Naive thymus-derived CD8-positive, alpha-beta T cell (primary cell): ENCODE data around the gene STAU1. TPM values are rescaled to one million over a fixed set of nuclear protein-coding genes. Genes with fewer than 3 reads are reported as not detected.
"Not testable (repeated sequence)": the region's sequence is repeated elsewhere in the genome, so short reads cannot be mapped to it uniquely, and the experiment has no call there.

Source experiments
- ATAC-seq, 2 donors: fragments of 150-1000 bp; cut with Tn5 transposase in 1 of 2; sonication (Bioruptor Pico), chemical (Tn5 transposase) in 1 of 2; 1 replicate in 1 of 2; 2 replicates in 1 of 2; pipeline ENCODE4 v1.10.0; 2021; ENCODE audit warnings: mild to moderate bottlenecking in 2 of 2, moderate library complexity in 2 of 2
- POLR2A ChIA-PET: fragments of 350-600 bp; sonication (Branson Sonifier 250); formaldehyde crosslinking; loops from one replicate; lab custom pipeline; 2021; ENCODE audit warnings: antibody characterized with exemption; lab: Charles Lee
- DNase-seq, 10 donors: peaks; one replicate each; pipeline versions ENCODE4 v3.0.0 to v3.0.0-alpha.2; 2020 to 2022
- H3K27ac Mint-ChIP-seq, 10 donors: one replicate each; pipeline ENCODE4 v1.8.0; 2020 to 2022; ENCODE audit warnings: mild to moderate bottlenecking in 10 of 10, mixed read lengths in 10 of 10, moderate library complexity in 4 of 10, inconsistent platforms in 1 of 10
- H3K27me3 Mint-ChIP-seq, 5 donors: one replicate each; pipeline ENCODE4 v1.8.0; 2021 to 2022; ENCODE audit warnings: mixed read lengths in 5 of 5
- H3K36me3 Mint-ChIP-seq, 3 donors: one replicate each; pipeline ENCODE4 v1.8.0; 2020 to 2022; ENCODE audit warnings: mixed read lengths in 3 of 3, mild to moderate bottlenecking in 2 of 3, inconsistent platforms in 1 of 3
- H3K4me1 Mint-ChIP-seq, 4 donors: one replicate each; pipeline ENCODE4 v1.8.0; 2021 to 2022; ENCODE audit warnings: mixed read lengths in 4 of 4
- H3K4me3 Mint-ChIP-seq, 10 donors: one replicate each; pipeline ENCODE4 v1.8.0; 2020 to 2022; ENCODE audit warnings: mild to moderate bottlenecking in 10 of 10, mixed read lengths in 10 of 10, moderate library complexity in 6 of 10, inconsistent platforms in 1 of 10
- H3K9me3 Mint-ChIP-seq, 9 donors: one replicate each; pipeline ENCODE4 v1.8.0; 2020 to 2022; ENCODE audit warnings: mixed read lengths in 9 of 9, mild to moderate bottlenecking in 3 of 9, inconsistent platforms in 1 of 9, moderate library complexity in 1 of 9
- polyA plus RNA-seq, 3 donors: library from polyadenylated mRNA; unstranded; fragments of 300-500 nt; fragmentation: Illumina TruSeq; gene quantifications; one replicate each; pipeline ENCODE4 v1.2.3, GENCODE V29; 2021
- total RNA-seq, 8 experiments: library from RNA in 2 of 8; stranded (reverse) in 2 of 8; gene quantifications; one replicate each; pipeline ENCODE4 v1.2.3 and lab custom pipeline; 2021 to 2026

Gene STAU1
- total and polyA plus RNA-seq, 5 experiments from 2014 or later: 28.5 to 45.3 (median 34.7) TPM

GRCh38 chr20:49136817-49137571, 51.1 kb downstream of the STAU1 start:
- Mint-ChIP-seq H3K27me3 (no peaks in the 10 kb centered on the region), H3K4me1 (peaks cover 8 to 21% (median 13%) of the 10 kb centered on the region in 4 donors), H3K27ac (peak overlapping the region in 6 of 10 donors; percentile 1 to 55 (median 23)), H3K4me3 (peak overlapping the region in 1 of 10 donors; percentile 36), H3K9me3 (no peaks in the 10 kb centered on the region), H3K36me3 (peaks cover 0 to 61% (median 0%) of the 10 kb centered on the region in 3 donors)
- ATAC-seq (no peak), DNase-seq (no peak)
- POLR2A ChIA-PET: no interaction called here

- ATAC-seq, DNase-seq, H3K9me3 Mint-ChIP-seq, H3K27me3 Mint-ChIP-seq, POLR2A ChIA-PET, H3K4me3 Mint-ChIP-seq: not testable (repeated sequence)
- Mint-ChIP-seq H3K36me3 (peaks cover 0 to 74% (median 0%) of the 10 kb centered on the region in 3 donors), H3K27ac (peak overlapping the region in 6 of 10 donors; percentile 38 to 77 (median 57)), H3K4me1 (peaks cover 6 to 17% (median 13%) of the 10 kb centered on the region in 4 donors)
Observed at GRCh38 chr20:49134797-49135196, 53.3 kb downstream of the STAU1 start.

GRCh38 chr20:49133571-49133970, 54.6 kb downstream of the STAU1 start:
- ATAC-seq (no peak), DNase-seq (no peak)
- no peak overlapping the region for H3K4me3 Mint-ChIP-seq
- H3K27me3 Mint-ChIP-seq: no peaks in the 10 kb centered on the region
- POLR2A ChIA-PET: interaction anchor here (1.2 to 1.7 kb wide), 2 partner anchors 55 to 83 kb away, joined by 6 to 11 read pairs; partner anchors contain the start of gene STAU1
- peaks cover 0 to 71% (median 0%) of the 10 kb centered on the region in 3 donors for H3K36me3 Mint-ChIP-seq
- peaks cover 6 to 15% (median 13%) of the 10 kb centered on the region in 4 donors for H3K4me1 Mint-ChIP-seq
- H3K9me3 Mint-ChIP-seq: no peaks in the 10 kb centered on the region
- peak overlapping the region in 9 of 10 donors; percentile 1 to 79 (median 58) for H3K27ac Mint-ChIP-seq

GRCh38 chr20:49132995-49133478, 55.1 kb downstream of the STAU1 start:
- DNase-seq: peak in 5 of 10 donors; percentile 21 to 62 (median 59)
- peak overlapping the region; percentile 1 to 84 (median 42) for H3K27ac Mint-ChIP-seq
- H3K36me3 Mint-ChIP-seq: peaks cover 0 to 75% (median 0%) of the 10 kb centered on the region in 3 donors
- POLR2A ChIA-PET: interaction anchor here (0.8 to 1.7 kb wide), 3 partner anchors 55 to 86 kb away, joined by 3 to 11 read pairs (median 6); partner anchors contain the start of genes DDX27 and STAU1
- no peak overlapping the region for H3K4me3 Mint-ChIP-seq
- peak; percentile 54 to 78 for ATAC-seq
- no peaks in the 10 kb centered on the region for H3K9me3 Mint-ChIP-seq
- H3K27me3 Mint-ChIP-seq: no peaks in the 10 kb centered on the region
- H3K4me1 Mint-ChIP-seq: peaks cover 6 to 18% (median 9%) of the 10 kb centered on the region in 4 donors

GRCh38 chr20:49123982-49124381, 64.2 kb downstream of the STAU1 start:
- POLR2A ChIA-PET: interaction anchor here (0.6 kb wide), 1 partner anchor 188 kb away, joined by 3 read pairs; no protein-coding TSS in a partner anchor
- no peak for ATAC-seq
- H3K27me3 Mint-ChIP-seq: no peaks in the 10 kb centered on the region
- peaks cover 4 to 83% (median 21%) of the 10 kb centered on the region in 3 donors for H3K36me3 Mint-ChIP-seq
- peaks cover 0 to 8% (median 2%) of the 10 kb centered on the region in 4 donors for H3K4me1 Mint-ChIP-seq
- peak overlapping the region in 3 of 10 donors; percentile 9 to 72 (median 70) for H3K27ac Mint-ChIP-seq
- H3K9me3 Mint-ChIP-seq: no peaks in the 10 kb centered on the region
- H3K4me3 Mint-ChIP-seq: no peak overlapping the region
- DNase-seq: no peak

GRCh38 chr20:49122920-49123319, 65.2 kb downstream of the STAU1 start:
- Mint-ChIP-seq H3K27me3 (no peaks in the 10 kb centered on the region), H3K27ac (no peak overlapping the region), H3K9me3 (no peaks in the 10 kb centered on the region), H3K4me3 (no peak overlapping the region), H3K4me1 (peaks cover 0 to 7% (median 3%) of the 10 kb centered on the region in 4 donors), H3K36me3 (peaks cover 4 to 85% (median 27%) of the 10 kb centered on the region in 3 donors)
- POLR2A ChIA-PET: no interaction called here
- DNase-seq (no peak), ATAC-seq (no peak)

GRCh38 chr20:49119988-49120387, 68.1 kb downstream of the STAU1 start:
- ATAC-seq: no peak
- Mint-ChIP-seq H3K4me3 (no peak overlapping the region), H3K36me3 (peaks cover 4 to 92% (median 28%) of the 10 kb centered on the region in 3 donors), H3K4me1 (peaks cover 0 to 4% (median under 1%) of the 10 kb centered on the region in 4 donors), H3K27ac (peak overlapping the region in 4 of 10 donors; percentile 11 to 57 (median 54)), H3K9me3 (no peaks in the 10 kb centered on the region), H3K27me3 (no peaks in the 10 kb centered on the region)
- POLR2A ChIA-PET: no interaction called here
- DNase-seq: no peak

- H3K27me3 Mint-ChIP-seq: no peaks in the 10 kb centered on the region
- H3K36me3 Mint-ChIP-seq: peaks cover 4 to 94% (median 29%) of the 10 kb centered on the region in 3 donors
- H3K9me3 Mint-ChIP-seq: no peaks in the 10 kb centered on the region
- no peak for DNase-seq
- peak overlapping the region in 6 of 10 donors; percentile 72 to 88 (median 82) for H3K27ac Mint-ChIP-seq
- no peak overlapping the region for H3K4me3 Mint-ChIP-seq
- H3K4me1 Mint-ChIP-seq: peaks cover 0 to 4% (median 0%) of the 10 kb centered on the region in 4 donors
- no peak for ATAC-seq
- POLR2A ChIA-PET: no interaction called here
Observed at GRCh38 chr20:49118307-49118706, 69.8 kb downstream of the STAU1 start.

GRCh38 chr20:49115564-49115963, 72.6 kb downstream of the STAU1 start:
- peaks cover 0 to 8% (median 0%) of the 10 kb centered on the region in 4 donors for H3K4me1 Mint-ChIP-seq
- peaks cover 0 to 91% (median 26%) of the 10 kb centered on the region in 3 donors for H3K36me3 Mint-ChIP-seq
- no peaks in the 10 kb centered on the region for H3K27me3 Mint-ChIP-seq
- H3K27ac Mint-ChIP-seq: peak overlapping the region in 1 of 10 donors; percentile 37
- POLR2A ChIA-PET: no interaction called here
- no peak for ATAC-seq
- no peaks in the 10 kb centered on the region for H3K9me3 Mint-ChIP-seq
- H3K4me3 Mint-ChIP-seq: no peak overlapping the region
- DNase-seq: no peak

- peaks cover 0 to 9% (median 0%) of the 10 kb centered on the region in 4 donors for H3K4me1 Mint-ChIP-seq
- DNase-seq (no peak), ATAC-seq (no peak)
- POLR2A ChIA-PET: interaction anchor here (0.8 kb wide), 1 partner anchor 9 kb away, joined by 3 read pairs; no protein-coding TSS in a partner anchor
- no peaks in the 10 kb centered on the region for H3K27me3 Mint-ChIP-seq
- H3K9me3 Mint-ChIP-seq: no peaks in the 10 kb centered on the region
- no peak overlapping the region for H3K4me3 Mint-ChIP-seq
- peaks cover 0 to 71% (median 22%) of the 10 kb centered on the region in 3 donors for H3K36me3 Mint-ChIP-seq
- peak overlapping the region in 2 of 10 donors; percentile 16 to 49 for H3K27ac Mint-ChIP-seq
Observed at GRCh38 chr20:49112596-49113274, 75.4 kb downstream of the STAU1 start.

GRCh38 chr20:49110767-49111694, 77.1 kb downstream of the STAU1 start:
- ATAC-seq (no peak), DNase-seq (no peak)
- Mint-ChIP-seq H3K27me3 (no peaks in the 10 kb centered on the region), H3K36me3 (peaks cover 0 to 54% (median 18%) of the 10 kb centered on the region in 3 donors), H3K9me3 (no peaks in the 10 kb centered on the region), H3K4me3 (no peak overlapping the region), H3K27ac (peak overlapping the region in 6 of 10 donors; percentile 10 to 80 (median 26)), H3K4me1 (peaks cover 0 to 9% (median 0%) of the 10 kb centered on the region in 4 donors)
- POLR2A ChIA-PET: interaction anchor here (0.6 to 0.7 kb wide), 2 partner anchors 72 to 111 kb away, joined by 4 to 5 read pairs; no protein-coding TSS in a partner anchor
